OCI-LY3 (cell line): ENCODE measurements around the gene TMEM256.

Experiments used
- H2AFZ ChIP-seq: fragments of 200-600, 300-600 bp; shearing (Covaris generic); 2 replicates; pipeline ENCODE4 v1.6.0; 2014; ENCODE audit warnings: antibody characterized with exemption, low read depth, low read length
- H3K27ac ChIP-seq: fragments of 200-600, 300-600 bp; sonication (generic); 2 replicates; pipeline ENCODE4 v1.5.1; 2014; ENCODE audit warnings: mild to moderate bottlenecking, low read length, moderate library complexity, mixed read lengths
- H3K27me3 ChIP-seq: fragments of 200-600, 300-600 bp; sonication (generic); 2 replicates; pipeline ENCODE4 v1.6.1; 2014; ENCODE audit warnings: low read depth, low read length, mixed read lengths
- H3K36me3 ChIP-seq: fragments of 200-600, 300-600 bp; sonication (generic); replicated peaks from 2 replicates; pipeline ENCODE3; 2014; ENCODE audit warnings: low read depth, low read length, mixed read lengths
- H3K4me1 ChIP-seq: fragments of 300-600, 200-600 bp; sonication (generic); 2 replicates; pipeline ENCODE4 v1.6.1; 2014; ENCODE audit warnings: low read length, mixed read lengths
- H3K4me2 ChIP-seq: fragments of 200-600, 300-600 bp; sonication (generic); 2 replicates; pipeline ENCODE4 v1.6.1; 2014; ENCODE audit warnings: low read length, mixed read lengths
- H3K4me3 ChIP-seq: fragments of 300-600, 200-600 bp; sonication (generic); 2 replicates; pipeline ENCODE4 v1.5.1; 2014; ENCODE audit warnings: antibody characterized with exemption, mild to moderate bottlenecking, low read length, moderate library complexity
- H3K79me2 ChIP-seq: fragments of 300-600, 200-600 bp; shearing (Covaris generic); 2 replicates; pipeline ENCODE4 v1.6.1; 2014; ENCODE audit warnings: mild to moderate bottlenecking, low read length, mixed read lengths
- H3K9ac ChIP-seq: fragments of 300-600, 200-600 bp; shearing (Covaris generic); 2 replicates; pipeline ENCODE4 v1.6.0; 2014; ENCODE audit warnings: mild to moderate bottlenecking, low read length, moderate library complexity
- H3K9me3 ChIP-seq: fragments of 200-600, 300-600 bp; shearing (Covaris generic); 2 replicates; pipeline ENCODE4 v1.6.1; 2014; ENCODE audit warnings: low read length, mixed read lengths; ENCODE audit not compliant: insufficient read depth
- H4K20me1 ChIP-seq: fragments of 200-600, 300-600 bp; sonication (generic); 2 replicates; pipeline ENCODE4 v1.6.1; 2016; ENCODE audit warnings: low read length, mixed read lengths; ENCODE audit not compliant: insufficient read depth
- CTCF ChIP-seq: fragments of 200-600, 300-600 bp; sonication (generic); IDR thresholded peaks from 2 replicates; pipeline ENCODE4 v1.5.1; 2014; ENCODE audit warnings: antibody characterized with exemption, low read length, low read depth
- EZH2phosphoT487 ChIP-seq: fragments of 200-600 bp; shearing (Covaris generic); IDR thresholded peaks from 2 replicates; pipeline ENCODE4 v1.6.1; 2018; ENCODE audit warnings: antibody characterized with exemption, mixed run types, low read depth

The TMEM256 gene

DNA sequence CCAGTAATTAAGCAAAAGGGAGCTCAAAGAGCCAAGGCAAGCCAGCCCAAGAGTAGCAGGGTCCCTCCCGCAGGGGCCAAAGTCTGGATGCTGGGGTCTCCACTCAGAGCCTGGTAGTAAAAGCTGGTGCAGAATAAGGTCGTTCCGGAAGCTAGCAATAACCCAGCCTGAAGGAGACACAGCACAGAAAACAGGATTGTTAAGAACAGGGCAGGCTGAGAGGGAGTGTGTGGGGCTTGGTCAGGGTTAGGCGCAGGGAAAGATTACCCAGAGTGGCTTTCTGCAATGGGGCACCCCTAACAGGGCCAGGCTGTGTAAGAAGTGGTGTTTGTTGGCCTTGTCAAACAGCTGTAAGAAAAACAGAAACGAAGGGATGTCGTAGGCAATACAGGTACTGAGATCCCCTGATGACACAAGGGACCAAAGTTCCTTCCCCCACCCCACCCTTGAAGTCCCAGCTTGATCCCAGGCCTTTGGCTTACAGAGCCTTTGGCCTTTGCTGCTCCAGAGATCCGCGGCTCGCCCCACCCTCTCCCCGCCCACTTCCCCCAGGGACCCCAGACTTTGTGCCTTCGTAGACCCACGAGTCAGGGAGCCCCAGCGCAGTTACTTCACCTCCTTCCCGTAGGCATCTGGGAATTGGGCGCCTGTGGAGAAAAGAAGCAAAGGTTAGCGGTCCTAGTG is 712 bp downstream of the TMEM256 start:
- H3K4me1 ChIP-seq: peaks cover 10% of the 10 kb centered on the region
- no peaks in the 10 kb centered on the region for H3K79me2 ChIP-seq
- no peaks in the 10 kb centered on the region for H3K36me3 ChIP-seq
- no peaks in the 10 kb centered on the region for H4K20me1 ChIP-seq
- H3K27ac ChIP-seq: no peak overlapping the region
- peaks cover 5% of the 10 kb centered on the region; the same call in 1 of the 2 replicates for H3K27me3 ChIP-seq
- H3K4me3 ChIP-seq: peak overlapping the region; percentile 83
- no peaks in the 10 kb centered on the region for H3K9me3 ChIP-seq
- H3K4me2 ChIP-seq: peak overlapping the region; percentile 73
- peak overlapping the region; percentile 60 for H3K9ac ChIP-seq
- H2AFZ ChIP-seq: no peak overlapping the region
- TF ChIP-seq CTCF (no peak), EZH2phosphoT487 (no peak)

GRCh38 chr17:7398612-7399011 is 5.3 kb downstream of the TMEM256 start:
- no peak overlapping the region for H3K9ac ChIP-seq
- H3K79me2 ChIP-seq: no peaks in the 10 kb centered on the region
- no peak overlapping the region for H3K27ac ChIP-seq
- H3K27me3 ChIP-seq: no peaks in the 10 kb centered on the region
- H2AFZ ChIP-seq: no peak overlapping the region
- H3K9me3 ChIP-seq: no peaks in the 10 kb centered on the region
- peaks cover 8% of the 10 kb centered on the region for H3K4me1 ChIP-seq
- no peaks in the 10 kb centered on the region for H4K20me1 ChIP-seq
- H3K4me2 ChIP-seq: no peak overlapping the region
- no peak for TF ChIP-seq CTCF
- TF ChIP-seq EZH2phosphoT487: no peak
- no peaks in the 10 kb centered on the region for H3K36me3 ChIP-seq
- H3K4me3 ChIP-seq: no peak overlapping the region

GRCh38 chr17:7396147-7396546 is 7.8 kb downstream of the TMEM256 start:
- Histone ChIP-seq H3K36me3 (no peaks in the 10 kb centered on the region), H3K4me1 (peaks cover 7% of the 10 kb centered on the region; the same call in 1 of the 2 replicates), H3K9me3 (no peaks in the 10 kb centered on the region), H4K20me1 (no peaks in the 10 kb centered on the region), H3K9ac (no peak overlapping the region), H3K4me3 (no peak overlapping the region), H2AFZ (no peak overlapping the region), H3K27me3 (no peaks in the 10 kb centered on the region), H3K4me2 (no peak overlapping the region), H3K27ac (no peak overlapping the region), H3K79me2 (no peaks in the 10 kb centered on the region)
- TF ChIP-seq CTCF: no peak
- TF ChIP-seq EZH2phosphoT487: no peak

- Histone ChIP-seq H3K4me3 (peak within 1 kb of the TSS; percentile 82), H3K79me2 (no peaks in the 10 kb centered on the region), H3K27ac (0 out of 2 replicates have a peak within 1 kb of the TSS, but pooled peaks have one; percentile 6), H3K4me2 (peak within 1 kb of the TSS; percentile 94), H3K4me1 (peaks cover 7% of the 10 kb centered on the region; the same call in 1 of the 2 replicates), H2AFZ (peak within 1 kb of the TSS; percentile 71; the same call in 1 of the 2 replicates), H3K9me3 (no peaks in the 10 kb centered on the region), H4K20me1 (no peaks in the 10 kb centered on the region), H3K9ac (peak within 1 kb of the TSS; percentile 71), H3K27me3 (no peaks in the 10 kb centered on the region), H3K36me3 (no peaks in the 10 kb centered on the region)
- TF ChIP-seq CTCF: no peak
- no peak for TF ChIP-seq EZH2phosphoT487
Measured at GRCh38 chr17:7394452-7395191, 9.3 kb downstream of the TMEM256 start, which contains the start of gene PLSCR3. Gene PLSCR3 (minus strand): TSS chr17:7394525. CDS start chr17:7394110, 415 bp downstream.
